ENCODE data around the gene SBF2.

DNA sequence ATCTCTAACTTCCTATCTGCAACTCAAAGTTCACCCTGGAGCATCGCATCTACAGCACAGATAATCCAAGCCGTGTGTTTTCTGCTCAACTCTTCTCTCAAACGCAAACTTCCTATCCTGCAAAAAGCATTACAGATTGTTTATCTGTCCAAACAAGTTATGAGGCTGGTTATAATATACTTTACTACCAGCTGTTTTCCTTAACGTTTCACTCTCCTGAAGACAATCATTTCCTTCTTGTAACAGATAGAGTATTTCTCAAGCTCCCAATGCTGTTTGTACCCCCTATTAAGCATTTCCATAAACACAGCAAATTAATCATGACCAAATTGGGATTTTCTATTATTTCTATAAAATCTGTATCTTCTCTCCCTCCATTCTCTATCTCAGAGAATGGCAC, 84.7 kb downstream of the SBF2 start:
- TF ChIP-seq, protein P1, sequence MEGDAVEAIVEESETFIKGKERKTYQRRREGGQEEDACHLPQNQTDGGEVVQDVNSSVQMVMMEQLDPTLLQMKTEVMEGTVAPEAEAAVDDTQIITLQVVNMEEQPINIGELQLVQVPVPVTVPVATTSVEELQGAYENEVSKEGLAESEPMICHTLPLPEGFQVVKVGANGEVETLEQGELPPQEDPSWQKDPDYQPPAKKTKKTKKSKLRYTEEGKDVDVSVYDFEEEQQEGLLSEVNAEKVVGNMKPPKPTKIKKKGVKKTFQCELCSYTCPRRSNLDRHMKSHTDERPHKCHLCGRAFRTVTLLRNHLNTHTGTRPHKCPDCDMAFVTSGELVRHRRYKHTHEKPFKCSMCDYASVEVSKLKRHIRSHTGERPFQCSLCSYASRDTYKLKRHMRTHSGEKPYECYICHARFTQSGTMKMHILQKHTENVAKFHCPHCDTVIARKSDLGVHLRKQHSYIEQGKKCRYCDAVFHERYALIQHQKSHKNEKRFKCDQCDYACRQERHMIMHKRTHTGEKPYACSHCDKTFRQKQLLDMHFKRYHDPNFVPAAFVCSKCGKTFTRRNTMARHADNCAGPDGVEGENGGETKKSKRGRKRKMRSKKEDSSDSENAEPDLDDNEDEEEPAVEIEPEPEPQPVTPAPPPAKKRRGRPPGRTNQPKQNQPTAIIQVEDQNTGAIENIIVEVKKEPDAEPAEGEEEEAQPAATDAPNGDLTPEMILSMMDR (IDR thresholded peaks at IDR 0.05 in 4 of 5, conservative IDR thresholded peaks at IDR 0.05 in 1 of 5), result no peak
- TF ChIP-seq POLR2A (IDR thresholded peaks at IDR 0.05), result no peak

All from gastrocnemius medialis (tissue), 4 donors.